Retinal pigment epithelial cell (primary cell): ENCODE measurements around the gene CFAP410.

Experiments
- DNase-seq: peaks from one replicate; pipeline ENCODE4 v3.0.0-alpha.2; 2010; ENCODE audit warnings: low read depth
- H3K4me3 ChIP-seq: 2 replicates; pipeline ENCODE4 v1.5.1; 2011; ENCODE audit warnings: mild to moderate bottlenecking, low read length, control low read depth, moderate library complexity
- CTCF ChIP-seq: conservative IDR thresholded peaks from 2 replicates; pipeline ENCODE4 v1.5.1; 2011; ENCODE audit warnings: low read depth, low read length, control low read depth, inconsistent platforms

The CFAP410 gene

GRCh38 chr21:44291936-44292811, 47.0 kb downstream of the CFAP410 start:
- H3K4me3 ChIP-seq = no peak overlapping the region
- no peak for TF ChIP-seq CTCF
- no peak for DNase-seq

DNA sequence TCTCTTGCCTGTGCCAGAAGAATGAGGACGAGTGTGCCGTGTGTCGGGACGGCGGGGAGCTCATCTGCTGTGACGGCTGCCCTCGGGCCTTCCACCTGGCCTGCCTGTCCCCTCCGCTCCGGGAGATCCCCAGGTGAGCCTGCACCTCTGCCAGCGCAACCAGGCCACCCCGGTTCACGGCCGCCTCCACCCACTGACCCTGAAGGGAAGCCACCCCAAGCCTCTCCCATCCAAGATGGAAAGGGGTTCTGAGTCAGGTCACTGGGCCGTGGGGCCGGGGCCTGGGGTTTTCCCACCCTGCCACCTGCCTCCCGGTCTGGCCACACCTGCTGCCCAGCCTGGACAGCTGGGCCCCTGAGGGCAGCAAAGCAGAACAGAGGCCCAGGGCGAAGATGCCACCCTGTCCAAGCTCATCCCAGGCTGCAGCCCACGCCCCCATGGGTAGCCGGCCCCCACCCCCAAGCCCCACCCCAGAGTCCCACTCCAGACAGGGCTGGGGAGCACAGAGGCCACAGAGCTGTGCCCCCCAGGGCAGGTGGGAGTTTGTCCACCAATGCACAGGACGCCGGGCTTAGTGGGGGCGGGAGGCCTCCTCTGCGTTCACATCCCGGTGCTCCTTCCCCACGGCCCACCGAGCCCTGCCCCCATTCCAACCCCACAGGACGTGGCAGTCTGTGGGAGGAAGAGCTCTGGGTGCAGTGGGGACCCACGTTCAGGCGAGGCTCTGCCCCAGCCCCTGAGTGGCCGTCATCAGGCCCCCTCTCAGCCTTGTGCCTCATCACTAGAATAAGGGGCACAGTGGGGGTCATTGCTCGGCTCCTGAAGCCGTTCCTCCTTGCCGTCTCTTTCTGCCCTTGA, 47.9 kb downstream of the CFAP410 start:
- no peak overlapping the region for H3K4me3 ChIP-seq
- no peak for TF ChIP-seq CTCF
- DNase-seq = no peak

DNA sequence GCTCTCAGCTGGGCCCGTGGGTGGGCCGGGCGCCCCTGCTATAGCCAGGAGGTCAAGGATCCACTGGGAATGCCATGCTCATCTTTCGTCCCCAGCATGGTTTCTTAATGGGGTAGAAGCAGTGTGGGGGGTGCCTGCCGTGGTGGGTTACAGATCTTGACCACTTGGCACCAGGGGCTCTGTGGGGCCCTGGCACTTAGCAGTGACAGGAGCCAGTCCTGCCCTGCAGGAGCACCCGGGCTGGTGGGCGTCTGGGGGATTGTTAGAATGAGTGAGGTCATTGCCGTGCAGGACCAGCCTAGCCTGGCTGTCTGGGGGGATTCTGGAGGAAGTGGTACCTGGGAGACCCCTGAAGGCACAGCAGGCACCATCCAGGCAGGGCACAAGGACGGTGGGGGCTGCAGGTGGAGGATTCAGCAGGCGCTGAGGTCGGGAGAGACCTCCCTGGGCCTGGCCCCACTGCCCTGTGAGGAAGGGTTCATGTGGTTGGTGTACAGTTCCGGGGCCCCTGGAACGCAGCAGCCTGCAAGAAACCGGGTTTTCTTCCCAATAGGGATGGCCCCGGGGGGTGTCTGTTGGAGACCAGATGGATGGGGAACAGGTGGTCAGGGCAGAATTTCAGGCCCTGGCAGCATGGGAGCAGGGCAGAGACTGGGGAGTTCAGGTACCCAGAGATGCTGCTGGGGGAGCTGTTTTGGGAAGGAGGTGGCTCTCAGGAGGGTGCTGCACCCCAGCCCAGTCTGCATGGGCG, 48.7 kb downstream of the CFAP410 start:
- DNase-seq = no peak
- H3K4me3 ChIP-seq = no peak overlapping the region
- no peak for TF ChIP-seq CTCF

GRCh38 chr21:44289381-44290010, 49.7 kb downstream of the CFAP410 start:
- no peak overlapping the region for H3K4me3 ChIP-seq
- TF ChIP-seq CTCF = no peak
- no peak for DNase-seq

GRCh38 chr21:44288251-44289110, 50.7 kb downstream of the CFAP410 start:
- TF ChIP-seq CTCF = no peak
- DNase-seq = no peak
- H3K4me3 ChIP-seq = no peak overlapping the region
